ENCODE results near the gene APEX1.

- TF ChIP-seq POLR2A (IDR thresholded peaks at IDR 0.05) = no peak
- TF ChIP-seq CTCF (IDR thresholded peaks at IDR 0.05) = no peak
- no peak for TF ChIP-seq POLR2AphosphoS5 (IDR thresholded peaks at IDR 0.05; ENCODE audit: insufficient read depth in 1 of 2, low read depth in 1 of 2)
These were observed 35.6 kb upstream of the APEX1 start for GRCh38 chr14:20419419-20419818.

Measured in vagina (tissue), 2 donors.